Measurements from ENCODE around the gene SLC35F1. TPM values are rescaled to one million over a fixed set of nuclear protein-coding genes. Genes with fewer than 3 reads are reported as not detected.

The SLC35F1 gene
- total RNA-seq, 4 donors from 2014 or later = 0.28 to 0.53 (median 0.40) TPM; not detected in 1

DNA sequence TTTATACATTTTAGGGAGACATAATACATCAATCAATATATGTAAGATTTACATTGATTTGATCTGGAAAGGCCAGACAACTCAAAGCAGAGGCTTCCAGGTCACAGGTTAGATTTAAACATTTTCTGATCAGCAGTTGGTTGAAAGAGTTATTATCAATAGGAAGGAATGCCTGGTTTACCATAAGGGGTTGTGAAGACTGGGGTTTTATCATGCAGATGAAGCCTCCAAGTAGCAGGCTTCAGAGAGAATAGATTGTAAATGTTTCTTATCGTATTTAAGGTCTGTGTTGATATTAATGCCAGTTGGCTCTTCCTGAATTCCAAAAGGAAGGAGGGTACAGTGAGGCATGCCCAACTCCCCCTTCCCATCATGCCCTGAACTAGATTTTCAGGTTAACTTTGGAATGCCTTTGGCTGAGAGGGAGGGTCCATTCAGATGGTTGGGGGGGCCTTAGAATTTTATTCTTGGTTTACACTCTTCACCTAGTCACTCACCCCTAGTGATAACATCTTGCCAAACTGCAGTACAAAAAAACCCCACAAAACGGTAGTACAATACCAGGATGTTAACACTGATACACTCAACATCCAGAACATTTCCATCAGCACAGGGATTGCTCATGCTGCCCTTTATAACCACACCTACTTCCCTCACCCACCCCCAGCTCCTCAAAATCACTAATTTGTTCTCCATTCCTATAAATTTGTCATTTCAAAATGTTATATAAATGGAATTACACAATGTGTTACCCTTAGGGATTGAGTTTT, 381.5 kb downstream of the SLC35F1 start:
- no peak for DNase-seq
- Histone ChIP-seq H3K27ac (no peak overlapping the region), H3K4me1 (no peaks in the 10 kb centered on the region), H3K4me3 (no peak overlapping the region), H3K27me3 (no peaks in the 10 kb centered on the region), H3K36me3 (no peaks in the 10 kb centered on the region), H3K9me3 (no peaks in the 10 kb centered on the region)
- TF ChIP-seq, protein P1, sequence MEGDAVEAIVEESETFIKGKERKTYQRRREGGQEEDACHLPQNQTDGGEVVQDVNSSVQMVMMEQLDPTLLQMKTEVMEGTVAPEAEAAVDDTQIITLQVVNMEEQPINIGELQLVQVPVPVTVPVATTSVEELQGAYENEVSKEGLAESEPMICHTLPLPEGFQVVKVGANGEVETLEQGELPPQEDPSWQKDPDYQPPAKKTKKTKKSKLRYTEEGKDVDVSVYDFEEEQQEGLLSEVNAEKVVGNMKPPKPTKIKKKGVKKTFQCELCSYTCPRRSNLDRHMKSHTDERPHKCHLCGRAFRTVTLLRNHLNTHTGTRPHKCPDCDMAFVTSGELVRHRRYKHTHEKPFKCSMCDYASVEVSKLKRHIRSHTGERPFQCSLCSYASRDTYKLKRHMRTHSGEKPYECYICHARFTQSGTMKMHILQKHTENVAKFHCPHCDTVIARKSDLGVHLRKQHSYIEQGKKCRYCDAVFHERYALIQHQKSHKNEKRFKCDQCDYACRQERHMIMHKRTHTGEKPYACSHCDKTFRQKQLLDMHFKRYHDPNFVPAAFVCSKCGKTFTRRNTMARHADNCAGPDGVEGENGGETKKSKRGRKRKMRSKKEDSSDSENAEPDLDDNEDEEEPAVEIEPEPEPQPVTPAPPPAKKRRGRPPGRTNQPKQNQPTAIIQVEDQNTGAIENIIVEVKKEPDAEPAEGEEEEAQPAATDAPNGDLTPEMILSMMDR (IDR thresholded peaks at IDR 0.05) = no peak
- no peak for TF ChIP-seq POLR2A (IDR thresholded peaks at IDR 0.05)

DNA sequence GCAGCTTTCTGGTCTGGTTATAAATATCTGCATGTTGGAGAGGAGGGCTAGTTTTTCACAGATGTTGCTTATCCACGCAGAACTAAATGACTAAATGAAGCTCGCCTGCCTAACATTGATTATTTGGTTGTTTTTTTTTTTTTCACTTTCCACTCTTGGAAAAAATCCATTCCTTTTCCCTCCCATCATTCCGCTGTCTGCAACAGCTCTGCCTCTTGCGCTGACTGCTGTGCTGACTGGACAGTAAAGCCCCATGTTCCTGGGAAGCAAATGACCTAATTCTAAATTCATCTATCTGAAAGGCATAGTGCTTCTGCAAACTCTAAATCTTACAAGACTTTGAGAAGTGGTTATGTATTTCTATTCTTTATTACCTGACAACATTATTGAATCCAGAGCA, 385.5 kb downstream of the SLC35F1 start:
- TF ChIP-seq, protein P1 (IDR thresholded peaks at IDR 0.05) = no peak
- TF ChIP-seq POLR2A (IDR thresholded peaks at IDR 0.05) = no peak
- no peaks in the 10 kb centered on the region for H3K27me3 ChIP-seq
- no peaks in the 10 kb centered on the region for H3K36me3 ChIP-seq
- no peaks in the 10 kb centered on the region for H3K9me3 ChIP-seq
- DNase-seq = no peak
- no peak overlapping the region for H3K27ac ChIP-seq
- H3K4me1 ChIP-seq = no peaks in the 10 kb centered on the region
- no peak overlapping the region for H3K4me3 ChIP-seq

- no peaks in the 10 kb centered on the region for H3K36me3 ChIP-seq
- H3K9me3 ChIP-seq = no peaks in the 10 kb centered on the region
- TF ChIP-seq, protein P1 (IDR thresholded peaks at IDR 0.05) = no peak
- TF ChIP-seq POLR2A (IDR thresholded peaks at IDR 0.05) = no peak
- no peak overlapping the region for H3K4me3 ChIP-seq
- no peaks in the 10 kb centered on the region for H3K4me1 ChIP-seq
- H3K27me3 ChIP-seq = no peaks in the 10 kb centered on the region
- H3K27ac ChIP-seq = no peak overlapping the region
- DNase-seq = no peak
These were observed 387.8 kb downstream of the SLC35F1 start for GRCh38 chr6:118294906-118295305.

DNA sequence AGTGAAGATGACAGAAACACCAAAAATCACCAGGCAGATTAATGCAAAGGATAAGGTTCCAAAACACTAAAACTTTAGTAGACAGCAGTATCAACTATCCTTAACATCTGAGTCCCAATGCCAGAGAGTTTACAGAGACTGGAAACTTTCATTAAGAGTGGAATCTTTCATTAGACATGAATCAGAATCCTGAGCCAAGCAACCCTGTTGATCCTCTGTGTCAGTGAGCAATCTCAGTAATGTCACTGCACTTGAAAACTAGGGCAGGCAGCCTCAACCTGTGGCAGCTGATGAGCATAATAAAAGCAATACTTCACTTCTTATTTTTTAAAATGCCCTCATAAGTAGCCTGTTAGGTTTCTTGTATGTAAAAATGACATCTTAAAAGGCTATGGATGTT, 388.3 kb downstream of the SLC35F1 start:
- no peak for TF ChIP-seq POLR2A (IDR thresholded peaks at IDR 0.05)
- TF ChIP-seq, protein P1 (IDR thresholded peaks at IDR 0.05) = no peak
- H3K27ac ChIP-seq = peak overlapping the region in 1 of 4 donors; percentile 52
- H3K4me1 ChIP-seq = no peaks in the 10 kb centered on the region
- no peak for DNase-seq
- H3K27me3 ChIP-seq = no peaks in the 10 kb centered on the region
- H3K9me3 ChIP-seq = no peaks in the 10 kb centered on the region
- H3K36me3 ChIP-seq = no peaks in the 10 kb centered on the region
- H3K4me3 ChIP-seq = no peak overlapping the region

- Histone ChIP-seq H3K9me3 (no peaks in the 10 kb centered on the region), H3K27ac (peak overlapping the region in 1 of 4 donors; percentile 52), H3K4me1 (no peaks in the 10 kb centered on the region)
These were observed 389.3 kb downstream of the SLC35F1 start for GRCh38 chr6:118296129-118296901.

More at GRCh38 chr6:118296129-118296901, 389.3 kb downstream of the SLC35F1 start:
- DNase-seq = no peak
- Histone ChIP-seq H3K27me3 (no peaks in the 10 kb centered on the region), H3K4me3 (no peak overlapping the region), H3K36me3 (no peaks in the 10 kb centered on the region)
- no peak for TF ChIP-seq POLR2A (IDR thresholded peaks at IDR 0.05)
- TF ChIP-seq, protein P1 (IDR thresholded peaks at IDR 0.05) = no peak
